Activated CD4-positive, alpha-beta T cell treated with anti-CD3 and anti-CD28 coated beads, Interleukin-2, amount 50 U/mL, for 4 hours (primary cell): Measurements from ENCODE around the gene SLC48A1.

Source experiments
- DNase-seq, 2 experiments: peaks; one replicate each; pipeline ENCODE4 v3.0.0-alpha.2; 2020

Gene SLC48A1

GRCh38 chr12:47744778-47745436 lies 28.1 kb upstream of the SLC48A1 start:
- no peak for DNase-seq

GRCh38 chr12:47745485-47746041 lies 27.5 kb upstream of the SLC48A1 start:
- no peak for DNase-seq

- DNase-seq: no peak
Observed at GRCh38 chr12:47746073-47746472, 27.0 kb upstream of the SLC48A1 start.

GRCh38 chr12:47746523-47746922 lies 26.5 kb upstream of the SLC48A1 start:
- no peak for DNase-seq

- DNase-seq: no peak
Observed at GRCh38 chr12:47747126-47747525, 25.9 kb upstream of the SLC48A1 start.

GRCh38 chr12:47747596-47748506 lies 25.2 kb upstream of the SLC48A1 start:
- no peak for DNase-seq

- DNase-seq: no peak
Observed at GRCh38 chr12:47748507-47748828, 24.6 kb upstream of the SLC48A1 start.

GRCh38 chr12:47748899-47749298 lies 24.1 kb upstream of the SLC48A1 start:
- no peak for DNase-seq

- no peak for DNase-seq
Observed at GRCh38 chr12:47750229-47750798, 22.7 kb upstream of the SLC48A1 start.

- DNase-seq: no peak
Observed at GRCh38 chr12:47750916-47751470, 22.0 kb upstream of the SLC48A1 start.

- no peak for DNase-seq
Observed at GRCh38 chr12:47751561-47751960, 21.5 kb upstream of the SLC48A1 start.

GRCh38 chr12:47752121-47752520 lies 20.9 kb upstream of the SLC48A1 start:
- no peak for DNase-seq

- no peak for DNase-seq
Observed at GRCh38 chr12:47752552-47752951, 20.5 kb upstream of the SLC48A1 start.

GRCh38 chr12:47753021-47754001 lies 19.7 kb upstream of the SLC48A1 start:
- no peak for DNase-seq

GRCh38 chr12:47754126-47754525 lies 18.9 kb upstream of the SLC48A1 start:
- no peak for DNase-seq

GRCh38 chr12:47754881-47755280 lies 18.2 kb upstream of the SLC48A1 start:
- no peak for DNase-seq

GRCh38 chr12:47755655-47756562 lies 17.1 kb upstream of the SLC48A1 start:
- no peak for DNase-seq

- DNase-seq: no peak
Observed at GRCh38 chr12:47757364-47757839, 15.6 kb upstream of the SLC48A1 start.

- DNase-seq: no peak
Observed at GRCh38 chr12:47757840-47758583, 15.0 kb upstream of the SLC48A1 start.

GRCh38 chr12:47758584-47758833 lies 14.5 kb upstream of the SLC48A1 start:
- DNase-seq: no peak
